Vagina (tissue), 2 donors: ENCODE data around the gene PRTG. TPM values are rescaled to one million over a fixed set of nuclear protein-coding genes. Genes with fewer than 3 reads are reported as not detected.

Source experiments
- DNase-seq, 2 donors: peaks; one replicate each; pipeline ENCODE4 v3.0.0-alpha.2; 2017; ENCODE audit errors: extremely low spot score in 2 of 2
- H3K27ac ChIP-seq: fragments of 200-600 bp; sonication (generic); one replicate; pipeline ENCODE4 v1.5.1; 2019
- H3K27me3 ChIP-seq: fragments of 200-600 bp; sonication (generic); one replicate; pipeline ENCODE4 v1.5.1; 2019
- H3K36me3 ChIP-seq, 2 donors: fragments of 200-600 bp; sonication (generic); one replicate each; pipeline ENCODE4 v1.5.1; 2017 to 2019
- H3K4me1 ChIP-seq: fragments of 200-600 bp; sonication (generic); one replicate; pipeline ENCODE4 v1.5.1; 2019
- H3K4me3 ChIP-seq, 2 donors: fragments of 200-600 bp; sonication (generic); 1 replicate in 1 of 2; 2 replicates in 1 of 2; pipeline ENCODE4 v1.5.1; 2016 to 2019
- H3K9me3 ChIP-seq: fragments of 200-600 bp; sonication (generic); one replicate; pipeline ENCODE4 v1.5.1; 2019
- POLR2A ChIP-seq, 2 donors: fragments of 450-650 bp; IDR thresholded peaks; one replicate each; pipeline ENCODE4 v1.6.1; 2017; ENCODE audit warnings: antibody characterized with exemption in 2 of 2, mild to moderate bottlenecking in 2 of 2, moderate library complexity in 2 of 2
- POLR2AphosphoS5 ChIP-seq, 2 donors: sonication (generic); formaldehyde crosslinking; IDR thresholded peaks; one replicate each; pipeline ENCODE4 v1.9.0; 2017; ENCODE audit warnings: antibody characterized with exemption in 2 of 2, mild to moderate bottlenecking in 2 of 2, low read depth in 1 of 2; ENCODE audit not compliant: insufficient read depth in 1 of 2
- intact Hi-C: fragments of 100-400 bp; cut with DNase I; formaldehyde crosslinking; loops from one replicate; pipeline ENCODE4 v1.15.1; 2023
- total RNA-seq: library from RNA; depleted of rRNA; stranded (reverse); fragments of >200 nt; gene quantifications from one replicate; pipeline ENCODE4 v1.2.3, GENCODE V29; 2016
- TF ChIP-seq, protein P1 (sequence below), 3 experiments: fragments of 450-650 bp in 2 of 3; fragments of 200-600 bp in 1 of 3; sonication (generic) in 1 of 3; IDR thresholded peaks; one replicate each; pipeline ENCODE4 v1.5.1; 2017 to 2019; ENCODE audit warnings: antibody characterized with exemption in 3 of 3, mild to moderate bottlenecking in 2 of 3, moderate library complexity in 2 of 3

PRTG gene
- total RNA-seq, 1 donor from 2014 or later = 5.2 TPM

DNA sequence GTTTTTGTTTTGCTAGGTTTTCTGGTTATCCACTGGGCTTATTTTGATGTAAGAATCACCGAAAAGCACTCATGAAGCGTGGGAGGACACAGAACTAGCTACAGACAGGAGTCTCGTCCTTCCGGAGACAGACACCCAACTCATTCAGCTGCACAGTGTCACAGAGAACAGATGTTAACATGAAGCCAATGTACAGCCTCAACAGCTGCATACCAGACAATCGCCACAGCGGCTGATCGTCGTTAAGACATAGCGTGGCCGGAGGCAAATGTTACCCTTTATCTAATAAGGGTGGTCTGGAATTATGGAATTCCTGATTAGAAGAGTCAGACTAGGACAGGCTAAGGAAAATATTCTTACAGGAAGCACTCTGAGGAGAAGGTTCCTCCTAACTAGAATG, 153.7 kb downstream of the PRTG start:
- intact Hi-C loops = no loop called here
- peak overlapping the region; percentile 66 to 73 for H3K4me3 ChIP-seq
- no peaks in the 10 kb centered on the region for H3K27me3 ChIP-seq
- H3K4me1 ChIP-seq = peaks cover 11% of the 10 kb centered on the region
- no peaks in the 10 kb centered on the region for H3K36me3 ChIP-seq
- no peak for DNase-seq
- no peak for TF ChIP-seq POLR2A (IDR thresholded peaks at IDR 0.05)
- TF ChIP-seq, protein P1, sequence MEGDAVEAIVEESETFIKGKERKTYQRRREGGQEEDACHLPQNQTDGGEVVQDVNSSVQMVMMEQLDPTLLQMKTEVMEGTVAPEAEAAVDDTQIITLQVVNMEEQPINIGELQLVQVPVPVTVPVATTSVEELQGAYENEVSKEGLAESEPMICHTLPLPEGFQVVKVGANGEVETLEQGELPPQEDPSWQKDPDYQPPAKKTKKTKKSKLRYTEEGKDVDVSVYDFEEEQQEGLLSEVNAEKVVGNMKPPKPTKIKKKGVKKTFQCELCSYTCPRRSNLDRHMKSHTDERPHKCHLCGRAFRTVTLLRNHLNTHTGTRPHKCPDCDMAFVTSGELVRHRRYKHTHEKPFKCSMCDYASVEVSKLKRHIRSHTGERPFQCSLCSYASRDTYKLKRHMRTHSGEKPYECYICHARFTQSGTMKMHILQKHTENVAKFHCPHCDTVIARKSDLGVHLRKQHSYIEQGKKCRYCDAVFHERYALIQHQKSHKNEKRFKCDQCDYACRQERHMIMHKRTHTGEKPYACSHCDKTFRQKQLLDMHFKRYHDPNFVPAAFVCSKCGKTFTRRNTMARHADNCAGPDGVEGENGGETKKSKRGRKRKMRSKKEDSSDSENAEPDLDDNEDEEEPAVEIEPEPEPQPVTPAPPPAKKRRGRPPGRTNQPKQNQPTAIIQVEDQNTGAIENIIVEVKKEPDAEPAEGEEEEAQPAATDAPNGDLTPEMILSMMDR (IDR thresholded peaks at IDR 0.05) = no peak
- no peaks in the 10 kb centered on the region for H3K9me3 ChIP-seq
- no peak overlapping the region for H3K27ac ChIP-seq

DNA sequence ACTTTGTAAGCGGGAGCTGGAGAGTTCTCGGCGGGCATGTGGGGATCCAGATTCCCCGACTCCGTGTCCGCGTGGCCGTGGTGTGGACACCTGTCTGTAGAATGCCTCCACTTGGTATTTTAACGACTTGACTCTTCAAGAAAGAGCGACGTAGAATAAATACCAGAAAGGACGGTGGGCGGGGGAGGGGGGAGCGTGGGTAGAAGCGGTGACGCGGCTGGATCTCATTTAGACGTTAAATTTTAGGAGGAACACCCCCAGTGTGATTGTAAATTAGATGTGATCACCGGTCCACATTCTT, 154.2 kb downstream of the PRTG start:
- Histone ChIP-seq H3K4me3 (peak overlapping the region; percentile 66 to 73), H3K27ac (peak overlapping the region; percentile 93), H3K27me3 (no peaks in the 10 kb centered on the region), H3K9me3 (no peaks in the 10 kb centered on the region), H3K4me1 (peaks cover 11% of the 10 kb centered on the region), H3K36me3 (no peaks in the 10 kb centered on the region)
- intact Hi-C loops = no loop called here
- TF ChIP-seq, protein P1 (IDR thresholded peaks at IDR 0.05) = no peak
- DNase-seq = no peak

DNA sequence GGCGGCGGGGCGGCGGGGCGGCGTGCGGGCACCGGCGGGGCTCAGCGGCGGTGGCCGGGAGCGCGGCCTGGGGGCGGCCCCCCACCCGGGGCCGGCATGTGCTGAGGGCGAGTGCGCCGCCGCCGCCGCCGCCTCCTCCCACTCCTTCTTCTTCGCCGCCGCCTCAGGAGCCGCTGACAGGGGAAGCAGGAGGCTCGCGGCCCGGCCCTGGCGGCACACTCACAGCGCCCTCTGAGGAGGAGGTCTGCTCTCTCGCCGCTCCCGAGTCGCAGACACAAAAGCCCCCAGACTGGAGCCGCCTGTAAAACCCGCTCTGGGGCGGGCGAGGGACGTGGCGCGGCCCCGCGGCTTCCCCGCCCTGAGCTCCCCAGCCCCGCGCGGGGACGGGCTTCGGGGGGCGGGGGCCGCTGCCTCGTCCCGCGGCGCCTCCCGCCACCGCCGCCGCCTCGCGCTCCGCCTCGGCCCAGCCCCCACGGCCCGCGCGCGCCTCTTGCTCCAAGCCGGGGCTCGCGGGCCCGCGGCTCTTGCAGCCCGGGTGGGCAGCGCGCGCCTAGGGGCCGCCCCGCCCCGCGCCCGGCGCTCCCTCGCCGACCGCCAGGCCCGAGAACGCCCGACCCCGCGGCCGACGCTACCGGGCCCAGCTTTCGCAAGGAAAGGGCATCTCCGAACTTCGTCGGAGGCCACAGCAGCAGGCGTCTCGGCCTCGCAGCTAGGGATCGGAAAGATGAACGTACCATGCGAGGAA, 154.7 kb downstream of the PRTG start, which contains the start of gene PYGO1:
PYGO1 (minus strand) TSS at position 276 of the 745 bp plus-strand sequence. CDS start 462 bp downstream, outside the sequence.
- intact Hi-C loops = no loop called here
- H3K27me3 ChIP-seq = no peaks in the 10 kb centered on the region
- peak within 1 kb of the TSS; percentile 66 to 73 for H3K4me3 ChIP-seq
- no peak for TF ChIP-seq POLR2A (IDR thresholded peaks at IDR 0.05)
- TF ChIP-seq POLR2AphosphoS5 (IDR thresholded peaks at IDR 0.05; ENCODE audit: insufficient read depth in 1 of 2, low read depth in 1 of 2) = peak in 1 of 2 donors; percentile 40
- peaks cover 11% of the 10 kb centered on the region for H3K4me1 ChIP-seq
- no peak for DNase-seq
- H3K27ac ChIP-seq = peak within 1 kb of the TSS; percentile 93
- H3K36me3 ChIP-seq = no peaks in the 10 kb centered on the region
- no peaks in the 10 kb centered on the region for H3K9me3 ChIP-seq

DNA sequence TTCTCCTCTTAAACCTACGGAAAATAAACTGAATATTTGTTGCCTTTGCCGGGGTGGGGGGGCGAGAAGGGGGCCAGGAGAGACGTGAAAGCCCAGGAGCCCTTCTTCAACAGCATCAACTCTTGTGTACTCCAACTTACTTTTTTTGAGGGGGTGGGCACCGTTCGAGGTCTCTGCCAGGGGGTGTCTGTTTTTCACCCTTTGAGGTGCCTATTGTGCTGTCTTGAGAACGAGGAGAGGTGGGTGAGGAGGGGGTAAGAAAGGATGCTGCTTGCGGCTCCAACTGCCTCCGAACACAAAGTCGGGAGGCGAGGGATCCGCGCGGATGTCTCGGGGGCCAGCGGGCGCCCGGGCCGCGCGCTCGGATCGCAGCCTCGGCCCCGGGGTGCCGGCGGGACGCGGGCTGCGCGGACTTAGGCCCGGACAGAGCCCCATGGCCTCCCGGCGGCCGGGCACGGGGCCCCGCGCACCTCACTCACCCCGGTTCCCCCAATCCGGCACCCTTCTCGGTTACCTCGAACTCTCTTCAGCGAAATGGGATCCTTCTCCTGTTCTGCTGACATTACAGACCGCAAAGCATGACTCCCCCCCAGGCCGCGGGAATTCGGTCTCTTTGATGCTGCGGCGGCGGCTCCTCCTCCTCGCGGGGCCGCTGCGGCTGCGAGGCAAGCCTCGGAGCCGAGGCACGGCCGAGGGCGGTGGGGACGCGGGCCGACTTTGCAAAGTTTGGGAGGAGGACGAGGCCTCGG, 155.5 kb downstream of the PRTG start:
- peak overlapping the region; percentile 66 to 73 for H3K4me3 ChIP-seq
- H3K27me3 ChIP-seq = no peaks in the 10 kb centered on the region
- no peak for DNase-seq
- H3K27ac ChIP-seq = peak overlapping the region; percentile 93
- no peaks in the 10 kb centered on the region for H3K9me3 ChIP-seq
- TF ChIP-seq, protein P1 (IDR thresholded peaks at IDR 0.05) = no peak
- peaks cover 11% of the 10 kb centered on the region for H3K4me1 ChIP-seq
- intact Hi-C loops = no loop called here
- no peaks in the 10 kb centered on the region for H3K36me3 ChIP-seq

DNA sequence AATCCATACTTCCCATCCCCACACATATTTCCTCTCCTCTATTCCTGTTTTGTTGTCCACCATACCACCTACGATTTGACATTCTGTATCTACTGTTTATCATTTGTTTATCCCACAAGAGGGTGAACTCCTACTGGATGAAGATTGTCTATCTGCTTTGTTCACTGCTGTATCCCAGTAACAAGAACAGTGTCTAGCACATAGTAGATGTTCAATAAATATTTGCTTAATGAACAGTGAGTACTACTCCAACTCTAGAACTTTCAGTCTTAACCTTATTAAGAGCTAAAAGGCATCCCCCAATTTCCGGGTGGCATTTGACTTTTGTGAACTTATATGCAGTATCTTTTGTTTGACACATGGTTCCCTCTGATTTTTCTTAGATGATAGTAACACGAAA, 156.1 kb downstream of the PRTG start:
- Histone ChIP-seq H3K4me3 (peak overlapping the region; percentile 66 to 73), H3K4me1 (peaks cover 11% of the 10 kb centered on the region), H3K27me3 (no peaks in the 10 kb centered on the region), H3K9me3 (no peaks in the 10 kb centered on the region), H3K27ac (no peak overlapping the region), H3K36me3 (no peaks in the 10 kb centered on the region)
- intact Hi-C loops = no loop called here
- TF ChIP-seq POLR2A (IDR thresholded peaks at IDR 0.05) = no peak
- TF ChIP-seq POLR2AphosphoS5 (IDR thresholded peaks at IDR 0.05; ENCODE audit: insufficient read depth in 1 of 2, low read depth in 1 of 2) = no peak
- TF ChIP-seq, protein P1 (IDR thresholded peaks at IDR 0.05) = no peak
- DNase-seq = no peak
